ENCODE results near the gene NEDD4L.

NEDD4L gene

DNA sequence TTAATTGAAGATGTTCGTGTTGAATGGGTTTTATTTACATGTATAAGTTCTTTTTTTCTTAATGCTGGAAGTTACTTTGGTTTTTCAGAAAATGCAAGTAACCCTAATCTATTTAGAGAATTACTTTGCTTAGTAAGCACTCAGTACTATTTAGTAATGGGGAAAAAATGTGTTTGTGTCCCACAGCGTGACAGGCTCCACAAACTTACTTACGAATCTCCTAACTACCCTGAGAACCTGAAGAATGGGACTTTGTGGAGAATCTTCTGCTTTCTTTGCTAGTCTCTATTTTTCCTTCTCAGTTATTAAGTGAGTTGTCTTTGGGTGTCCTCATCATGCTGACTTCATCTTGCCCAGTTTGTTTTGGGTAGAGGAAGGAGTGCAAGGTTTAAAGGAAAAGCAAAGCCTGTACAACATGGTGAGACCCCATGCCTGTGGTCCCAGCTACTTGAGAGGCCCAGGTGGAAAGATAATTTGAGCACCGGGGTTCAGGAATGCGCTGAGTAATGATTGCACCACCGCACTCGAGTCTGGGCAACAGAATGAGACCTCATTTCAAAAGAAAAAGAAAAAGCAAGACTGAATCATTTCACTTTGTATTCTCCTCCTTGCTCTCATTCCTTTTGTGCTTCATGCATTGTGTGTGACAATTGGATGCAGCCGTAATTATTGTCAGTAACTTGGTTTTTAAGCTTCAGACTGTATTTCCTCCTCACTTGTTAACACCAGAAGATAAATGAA, 10.2 kb downstream of the NEDD4L start:
- no peak overlapping the region for H3K4me3 ChIP-seq (ENCODE audit: insufficient read length, low read depth)
- no peaks in the 10 kb centered on the region for H3K36me3 ChIP-seq (ENCODE audit: insufficient read depth, insufficient read length, low read length)
- DNase-seq (ENCODE audit: low read depth, low spot score), result no peak
- H3K9ac ChIP-seq (ENCODE audit: insufficient read length, low read depth), result no peak overlapping the region
- H3K4me1 ChIP-seq (ENCODE audit: insufficient read depth, insufficient read length), result no peaks in the 10 kb centered on the region
- no peaks in the 10 kb centered on the region for H3K27me3 ChIP-seq (ENCODE audit: insufficient read depth, insufficient read length)
- TF ChIP-seq SUZ12 (IDR thresholded peaks at IDR 0.05; ENCODE audit: extremely low read depth, insufficient read depth, insufficient read length) (no peak), YY1 (IDR thresholded peaks at IDR 0.05; ENCODE audit: insufficient read depth, insufficient read length) (no peak), ZNF274 (IDR thresholded peaks at IDR 0.05; ENCODE audit: low read depth, low read length) (no peak)
- H3K9me3 ChIP-seq (ENCODE audit: insufficient read depth, low read length), result no peaks in the 10 kb centered on the region

DNA sequence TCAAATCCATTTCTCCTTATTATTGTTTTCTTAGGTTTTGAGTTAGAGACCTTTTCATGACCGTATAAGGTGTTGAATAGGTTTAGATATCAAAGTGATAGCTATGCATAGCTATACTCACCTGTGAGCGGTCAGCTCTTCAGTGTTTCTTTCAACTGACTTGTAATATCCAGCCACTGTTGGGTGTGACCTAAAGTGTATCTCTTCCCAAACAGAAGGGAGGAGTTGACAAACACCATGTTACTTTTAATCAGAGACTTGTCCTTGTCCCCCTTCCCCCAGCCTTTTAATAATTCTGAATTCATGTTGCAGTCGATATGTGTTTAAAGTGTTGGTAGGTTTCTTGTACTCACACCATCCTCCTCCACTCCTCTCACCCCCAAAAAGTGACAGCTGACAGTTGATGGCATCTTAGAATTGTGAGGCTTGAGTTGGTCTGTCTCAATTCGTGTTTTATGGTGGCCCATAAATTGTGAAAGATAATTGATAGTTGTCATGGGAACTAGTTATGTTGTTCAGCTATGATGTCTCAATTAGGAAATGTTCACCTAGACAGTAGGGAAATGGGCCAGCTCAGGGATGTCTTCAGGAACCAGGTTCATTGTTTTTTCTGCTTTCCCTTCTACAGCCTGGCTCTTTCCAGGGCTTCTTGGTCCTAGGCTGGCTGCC, 12.0 kb downstream of the NEDD4L start:
- Histone ChIP-seq H3K9me3 (ENCODE audit: insufficient read depth, low read length) (no peaks in the 10 kb centered on the region), H3K36me3 (ENCODE audit: insufficient read depth, insufficient read length, low read length) (no peaks in the 10 kb centered on the region), H3K4me3 (ENCODE audit: insufficient read length, low read depth) (no peak overlapping the region), H3K9ac (ENCODE audit: insufficient read length, low read depth) (no peak overlapping the region), H3K27me3 (ENCODE audit: insufficient read depth, insufficient read length) (no peaks in the 10 kb centered on the region), H3K4me1 (ENCODE audit: insufficient read depth, insufficient read length) (no peaks in the 10 kb centered on the region)
- DNase-seq (ENCODE audit: low read depth, low spot score), result no peak
- TF ChIP-seq ZNF274 (IDR thresholded peaks at IDR 0.05; ENCODE audit: low read depth, low read length), result no peak
- TF ChIP-seq SUZ12 (IDR thresholded peaks at IDR 0.05; ENCODE audit: extremely low read depth, insufficient read depth, insufficient read length), result no peak
- no peak for TF ChIP-seq YY1 (IDR thresholded peaks at IDR 0.05; ENCODE audit: insufficient read depth, insufficient read length)

DNA sequence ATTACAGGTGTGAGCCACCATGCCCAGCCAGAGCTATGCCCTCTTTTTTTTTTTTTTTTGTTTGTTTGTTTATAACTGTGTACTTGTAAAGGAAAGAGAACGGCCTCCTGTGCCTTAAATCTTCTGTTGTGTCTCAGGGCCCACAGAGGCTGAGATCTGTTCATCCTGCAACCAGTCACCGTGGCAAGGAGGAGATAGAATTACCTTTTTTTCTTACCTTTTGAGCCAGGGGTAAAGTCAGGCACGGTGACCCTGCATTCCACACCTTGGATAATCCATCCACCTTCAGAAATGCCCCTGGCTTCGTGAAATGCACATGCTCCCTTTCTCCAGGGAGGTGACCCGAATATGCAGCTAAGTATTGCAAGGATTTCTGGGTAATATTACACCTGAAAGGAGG, 12.8 kb downstream of the NEDD4L start:
- no peaks in the 10 kb centered on the region for H3K36me3 ChIP-seq (ENCODE audit: insufficient read depth, insufficient read length, low read length)
- DNase-seq (ENCODE audit: low read depth, low spot score), result no peak
- H3K4me1 ChIP-seq (ENCODE audit: insufficient read depth, insufficient read length), result no peaks in the 10 kb centered on the region
- no peak overlapping the region for H3K9ac ChIP-seq (ENCODE audit: insufficient read length, low read depth)
- no peaks in the 10 kb centered on the region for H3K27me3 ChIP-seq (ENCODE audit: insufficient read depth, insufficient read length)
- TF ChIP-seq ZNF274 (IDR thresholded peaks at IDR 0.05; ENCODE audit: low read depth, low read length) (no peak), SUZ12 (IDR thresholded peaks at IDR 0.05; ENCODE audit: extremely low read depth, insufficient read depth, insufficient read length) (no peak), YY1 (IDR thresholded peaks at IDR 0.05; ENCODE audit: insufficient read depth, insufficient read length) (no peak)
- no peaks in the 10 kb centered on the region for H3K9me3 ChIP-seq (ENCODE audit: insufficient read depth, low read length)
- H3K4me3 ChIP-seq (ENCODE audit: insufficient read length, low read depth), result no peak overlapping the region

DNA sequence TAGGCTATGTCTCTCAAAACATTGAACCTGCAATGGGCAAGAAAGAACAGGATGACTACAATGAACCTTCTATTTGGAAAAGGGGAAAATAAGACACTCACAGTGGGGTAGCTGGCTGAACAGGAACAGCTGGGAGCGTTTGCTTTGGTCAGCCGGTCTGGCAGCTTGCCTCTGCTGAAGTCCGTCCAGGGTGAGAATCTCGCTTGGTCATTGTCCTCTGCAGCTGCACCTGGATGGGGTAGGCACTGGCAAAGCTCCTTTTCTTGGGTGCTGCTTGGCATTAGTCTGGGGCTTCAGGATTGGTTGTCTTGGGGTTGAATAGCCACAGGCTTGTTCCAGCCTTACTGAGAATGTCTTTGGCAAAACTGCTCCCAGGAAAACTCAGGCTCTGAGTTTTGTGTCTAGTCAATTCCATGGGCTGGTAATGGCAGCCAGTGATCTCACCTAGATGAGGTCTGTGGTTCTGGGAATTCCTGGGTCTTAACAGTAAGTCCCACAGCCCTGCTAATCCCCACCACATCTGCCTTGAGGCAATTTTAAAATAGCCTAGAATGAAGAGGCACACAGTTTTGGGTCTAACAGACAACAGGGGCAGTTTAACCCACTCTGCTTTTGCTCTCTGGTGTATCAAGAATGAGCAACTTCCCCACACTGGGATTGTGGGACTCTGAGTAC, 13.4 kb downstream of the NEDD4L start:
- H3K4me3 ChIP-seq (ENCODE audit: insufficient read length, low read depth), result no peak overlapping the region
- H3K36me3 ChIP-seq (ENCODE audit: insufficient read depth, insufficient read length, low read length), result no peaks in the 10 kb centered on the region
- no peak for TF ChIP-seq SUZ12 (IDR thresholded peaks at IDR 0.05; ENCODE audit: extremely low read depth, insufficient read depth, insufficient read length)
- TF ChIP-seq YY1 (IDR thresholded peaks at IDR 0.05; ENCODE audit: insufficient read depth, insufficient read length), result no peak
- no peak for TF ChIP-seq ZNF274 (IDR thresholded peaks at IDR 0.05; ENCODE audit: low read depth, low read length)
- no peaks in the 10 kb centered on the region for H3K4me1 ChIP-seq (ENCODE audit: insufficient read depth, insufficient read length)
- no peak for DNase-seq (ENCODE audit: low read depth, low spot score)
- no peaks in the 10 kb centered on the region for H3K27me3 ChIP-seq (ENCODE audit: insufficient read depth, insufficient read length)
- H3K9ac ChIP-seq (ENCODE audit: insufficient read length, low read depth), result no peak overlapping the region
- H3K9me3 ChIP-seq (ENCODE audit: insufficient read depth, low read length), result no peaks in the 10 kb centered on the region

DNA sequence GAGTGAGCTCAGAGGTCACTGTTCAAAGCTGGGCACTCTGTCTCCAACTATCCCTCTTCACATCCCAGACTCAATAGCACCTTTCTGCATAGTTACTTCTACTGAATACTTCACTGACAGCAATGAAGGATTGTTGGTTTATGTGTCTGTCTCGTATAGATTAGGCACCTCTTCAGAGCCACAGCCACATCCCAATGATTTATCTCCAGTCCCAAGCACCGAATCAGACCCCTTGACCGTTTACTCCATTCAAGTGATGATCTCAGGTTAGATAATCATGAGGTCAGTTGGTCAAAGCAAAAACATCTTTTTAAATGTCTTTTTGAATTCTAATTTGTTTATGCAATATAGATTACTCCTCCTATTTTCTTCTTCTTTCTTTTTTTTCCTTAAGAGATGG, 14.7 kb downstream of the NEDD4L start:
- no peak for DNase-seq (ENCODE audit: low read depth, low spot score)
- no peaks in the 10 kb centered on the region for H3K36me3 ChIP-seq (ENCODE audit: insufficient read depth, insufficient read length, low read length)
- no peak overlapping the region for H3K4me3 ChIP-seq (ENCODE audit: insufficient read length, low read depth)
- no peak for TF ChIP-seq SUZ12 (IDR thresholded peaks at IDR 0.05; ENCODE audit: extremely low read depth, insufficient read depth, insufficient read length)
- TF ChIP-seq YY1 (IDR thresholded peaks at IDR 0.05; ENCODE audit: insufficient read depth, insufficient read length), result no peak
- TF ChIP-seq ZNF274 (IDR thresholded peaks at IDR 0.05; ENCODE audit: low read depth, low read length), result no peak
- H3K27me3 ChIP-seq (ENCODE audit: insufficient read depth, insufficient read length), result no peaks in the 10 kb centered on the region
- no peaks in the 10 kb centered on the region for H3K9me3 ChIP-seq (ENCODE audit: insufficient read depth, low read length)
- no peak overlapping the region for H3K9ac ChIP-seq (ENCODE audit: insufficient read length, low read depth)
- no peaks in the 10 kb centered on the region for H3K4me1 ChIP-seq (ENCODE audit: insufficient read depth, insufficient read length)

DNA sequence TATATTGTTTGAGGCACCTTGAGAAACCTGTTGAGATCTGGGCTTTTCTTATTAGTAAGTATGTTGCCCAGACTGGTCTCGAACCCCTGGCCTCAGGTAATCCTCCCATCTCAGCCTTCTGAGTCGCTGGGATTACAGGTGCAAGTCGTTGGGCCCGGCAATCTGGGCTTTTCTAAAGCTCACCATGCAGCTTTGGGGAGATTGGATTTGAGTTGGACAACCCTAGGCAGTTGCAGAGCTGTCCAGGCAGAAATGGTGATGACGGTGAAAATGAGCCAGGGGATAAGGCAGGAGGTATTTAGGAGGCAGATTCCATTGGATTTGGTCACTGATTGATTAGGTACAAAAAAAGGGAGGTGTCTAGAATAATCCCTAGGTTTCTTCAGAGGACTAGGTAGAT, 16.2 kb downstream of the NEDD4L start:
- Histone ChIP-seq H3K4me1 (ENCODE audit: insufficient read depth, insufficient read length) (no peaks in the 10 kb centered on the region), H3K9ac (ENCODE audit: insufficient read length, low read depth) (no peak overlapping the region), H3K27me3 (ENCODE audit: insufficient read depth, insufficient read length) (no peaks in the 10 kb centered on the region), H3K36me3 (ENCODE audit: insufficient read depth, insufficient read length, low read length) (no peaks in the 10 kb centered on the region), H3K4me3 (ENCODE audit: insufficient read length, low read depth) (no peak overlapping the region), H3K9me3 (ENCODE audit: insufficient read depth, low read length) (no peaks in the 10 kb centered on the region)
- TF ChIP-seq ZNF274 (IDR thresholded peaks at IDR 0.05; ENCODE audit: low read depth, low read length), result no peak
- TF ChIP-seq SUZ12 (IDR thresholded peaks at IDR 0.05; ENCODE audit: extremely low read depth, insufficient read depth, insufficient read length), result no peak
- TF ChIP-seq YY1 (IDR thresholded peaks at IDR 0.05; ENCODE audit: insufficient read depth, insufficient read length), result no peak
- no peak for DNase-seq (ENCODE audit: low read depth, low spot score)

DNA sequence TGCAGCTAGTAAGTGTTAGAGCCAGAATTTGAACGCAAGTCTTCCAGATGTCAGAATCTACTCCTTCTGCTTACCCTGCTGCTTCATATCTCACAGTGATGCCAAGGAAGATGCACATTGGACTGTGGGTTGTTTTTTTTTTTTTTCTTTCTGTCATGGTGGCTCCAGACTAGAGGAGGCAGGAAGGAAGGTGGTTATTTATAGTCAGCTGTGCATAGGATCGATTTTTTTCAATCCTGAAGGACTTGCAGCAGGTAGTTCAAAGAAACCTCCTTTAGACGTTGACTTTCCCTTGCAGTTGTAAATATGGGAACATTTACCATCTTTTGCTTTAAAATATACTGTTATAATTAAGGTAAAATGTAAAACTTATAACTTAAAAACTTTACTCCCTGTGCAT, 17.3 kb downstream of the NEDD4L start:
- DNase-seq (ENCODE audit: low read depth, low spot score), result no peak
- Histone ChIP-seq H3K36me3 (ENCODE audit: insufficient read depth, insufficient read length, low read length) (no peaks in the 10 kb centered on the region), H3K4me1 (ENCODE audit: insufficient read depth, insufficient read length) (no peaks in the 10 kb centered on the region), H3K27me3 (ENCODE audit: insufficient read depth, insufficient read length) (no peaks in the 10 kb centered on the region), H3K4me3 (ENCODE audit: insufficient read length, low read depth) (no peak overlapping the region), H3K9ac (ENCODE audit: insufficient read length, low read depth) (no peak overlapping the region), H3K9me3 (ENCODE audit: insufficient read depth, low read length) (no peaks in the 10 kb centered on the region)
- no peak for TF ChIP-seq YY1 (IDR thresholded peaks at IDR 0.05; ENCODE audit: insufficient read depth, insufficient read length)
- no peak for TF ChIP-seq ZNF274 (IDR thresholded peaks at IDR 0.05; ENCODE audit: low read depth, low read length)
- no peak for TF ChIP-seq SUZ12 (IDR thresholded peaks at IDR 0.05; ENCODE audit: extremely low read depth, insufficient read depth, insufficient read length)

All from NT2/D1 (cell line).